Aorta (tissue), 5 donors: ENCODE results near the gene HLA-C. TPM values are rescaled to one million over a fixed set of nuclear protein-coding genes. Genes with fewer than 3 reads are reported as not detected.
"Not testable (repeated sequence)": the region's sequence is repeated elsewhere in the genome, so short reads cannot be mapped to it uniquely, and the experiment has no call there.

Source experiments
- ATAC-seq: fragments of 200-7000 bp; cut with Tn5 transposase; one replicate; pipeline ENCODE4 v1.9.1; 2022; ENCODE audit warnings: moderate library complexity; ENCODE audit not compliant: low FRiP score
- DNase-seq, 2 donors: peaks; one replicate each; pipeline ENCODE4 v3.0.0-alpha.2; 2020
- H3K27ac ChIP-seq, 2 donors: one replicate each; pipeline ENCODE4 v1.5.1; 2013; ENCODE audit warnings: low read length in 2 of 2, mild to moderate bottlenecking in 2 of 2, moderate library complexity in 2 of 2, control low read depth in 1 of 2, inconsistent platforms in 1 of 2, low read depth in 1 of 2
- H3K27me3 ChIP-seq, 2 donors: one replicate each; pipeline ENCODE4 v1.6.1; 2013; ENCODE audit warnings: control low read depth in 1 of 2, low read length in 1 of 2, mild to moderate bottlenecking in 1 of 2, moderate library complexity in 1 of 2; ENCODE audit not compliant: insufficient read depth in 2 of 2, control insufficient read depth in 1 of 2
- H3K36me3 ChIP-seq, 2 donors: one replicate each; pipeline ENCODE4 v1.6.1; 2013; ENCODE audit warnings: control low read depth in 1 of 2, low read length in 1 of 2, mild to moderate bottlenecking in 1 of 2; ENCODE audit not compliant: insufficient read depth in 2 of 2, control insufficient read depth in 1 of 2
- H3K4me1 ChIP-seq, 2 donors: one replicate each; pipeline ENCODE4 v1.6.1; 2013; ENCODE audit warnings: low read length in 2 of 2, control low read depth in 1 of 2, mild to moderate bottlenecking in 1 of 2, moderate library complexity in 1 of 2; ENCODE audit not compliant: insufficient read depth in 2 of 2, control insufficient read depth in 1 of 2
- H3K4me3 ChIP-seq, 2 donors: one replicate each; pipeline ENCODE4 v1.5.1; 2013; ENCODE audit warnings: low read length in 2 of 2, control low read depth in 1 of 2, mild to moderate bottlenecking in 1 of 2
- H3K9me3 ChIP-seq: one replicate; pipeline ENCODE4 v1.6.1; 2013; ENCODE audit warnings: mild to moderate bottlenecking, low read length; ENCODE audit not compliant: control insufficient read depth
- WGBS, 2 donors: extraction: QIAGEN DNeasy Blood & Tissue Kit; methylation state at CpG; one replicate each; pipeline ENCODE4 v1.1.7; 2013; 5-methylcytosine and 5-hydroxymethylcytosine counted together
- intact Hi-C, 2 donors: fragments of 100-400 bp; cut with DNase I; formaldehyde crosslinking; loops; one replicate each; pipeline versions ENCODE4 v1.14.2 to v1.15.0; 2022
- polyA plus RNA-seq, 2 donors: library from polyadenylated mRNA; stranded (reverse); fragments of 200-250 nt; gene quantifications; one replicate each; pipeline ENCODE4 v1.2.3, GENCODE V29; 2013
- total RNA-seq, 2 donors: library from RNA; stranded (reverse); fragmentation: NEBNext Ultra II Directional; extraction: Animal tissue kit (Norgen Biotek cat#: 25700); gene quantifications; one replicate each; pipeline ENCODE4 v1.2.1, GENCODE V29; 2021
- donor health status: healthy with polysubstance abuse.
- donor health status: Bipolar disorder and iron deficiency.
- donor health status: DM: no; HTN: no; CAD: no.
- donor health status: DM: no; HTN: no; CAD: no.
- donor health status: DM: yes; HTN: yes; CAD: no.

The HLA-C gene
- total and polyA plus RNA-seq, 4 donors: 301 to 529 (median 423) TPM

- Histone ChIP-seq H3K9me3 (peaks cover 2% of the 10 kb centered on the region), H3K27ac (no peak overlapping the region), H3K27me3 (no peaks in the 10 kb centered on the region), H3K4me3 (no peak overlapping the region), H3K36me3 (no peaks in the 10 kb centered on the region), H3K4me1 (no peaks in the 10 kb centered on the region)
- ATAC-seq (no peak), DNase-seq (no peak)
- WGBS, 2 donors: 45 to 49% methylated on average over 7 of the region's 7 CpGs
- intact Hi-C loops: loop anchor here in 1 of 2 donors (5.0 kb wide), 1 partner anchor 64 kb away; no protein-coding TSS in a partner anchor
Observed at GRCh38 chr6:31266567-31267360, 5.1 kb downstream of the HLA-C start.

DNA sequence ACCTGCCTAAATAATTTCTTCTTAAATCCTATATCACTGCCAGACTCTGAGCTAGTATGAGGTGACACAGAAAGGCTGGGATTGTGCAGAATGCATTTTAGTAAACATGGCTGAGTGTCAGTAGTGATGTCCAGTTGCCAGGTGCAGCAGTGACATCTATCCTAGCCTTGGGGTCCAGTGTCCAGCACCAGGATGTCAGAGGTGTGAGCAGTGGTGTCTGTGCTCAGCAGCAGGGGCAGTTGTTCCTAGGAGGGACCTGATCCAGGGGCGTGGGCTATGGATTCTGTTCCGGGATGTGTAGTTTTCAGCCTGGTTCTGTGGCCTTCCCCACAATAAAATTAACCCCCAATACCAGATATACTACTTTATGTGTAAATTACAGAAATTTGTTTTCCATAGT lies 6.0 kb downstream of the HLA-C start:
- no peak for DNase-seq
- Histone ChIP-seq H3K27ac (no peak overlapping the region), H3K4me3 (no peak overlapping the region), H3K36me3 (no peaks in the 10 kb centered on the region), H3K27me3 (no peaks in the 10 kb centered on the region), H3K4me1 (no peaks in the 10 kb centered on the region), H3K9me3 (peaks cover 2% of the 10 kb centered on the region)
- ATAC-seq: no peak
- 45 to 61% methylated on average over 2 of the region's 2 CpGs for WGBS, 2 donors
- intact Hi-C loops: loop anchor here in 1 of 2 donors (5.0 kb wide), 1 partner anchor 64 kb away; no protein-coding TSS in a partner anchor

- intact Hi-C loops: not testable (repeated sequence)
Observed at GRCh38 chr6:31263346-31263933, 8.5 kb downstream of the HLA-C start.

DNA sequence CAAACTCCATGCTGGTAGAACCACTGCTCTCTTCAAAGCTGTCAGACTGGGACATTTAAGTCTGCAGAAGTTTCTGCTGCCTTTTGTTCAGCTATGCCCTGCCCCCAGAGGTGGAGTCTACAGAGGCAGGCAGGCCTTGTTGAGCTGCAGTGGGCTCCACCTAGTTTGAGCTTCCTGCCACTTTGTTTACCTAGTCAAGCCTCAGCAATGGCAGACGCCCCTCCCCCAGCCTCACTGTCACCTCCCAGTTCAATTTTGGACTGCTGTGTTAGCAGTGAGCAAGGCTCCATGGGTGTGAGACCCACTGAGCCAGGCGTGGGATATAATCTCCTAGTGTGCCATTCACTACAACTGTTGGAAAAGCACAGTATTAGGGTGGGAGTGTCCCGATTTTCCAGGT lies 11.9 kb downstream of the HLA-C start:
- DNase-seq, H3K27ac ChIP-seq, H3K4me1 ChIP-seq, H3K9me3 ChIP-seq, H3K27me3 ChIP-seq, H3K4me3 ChIP-seq, intact Hi-C loops, H3K36me3 ChIP-seq, ATAC-seq: not testable (repeated sequence)
- WGBS, 2 donors: 33 to 55% methylated on average over 2 to 3 of the region's 3 CpGs

More at GRCh38 chr6:31263346-31263933, 8.5 kb downstream of the HLA-C start:
- not testable (repeated sequence) for H3K27me3 ChIP-seq, H3K27ac ChIP-seq, ATAC-seq, H3K9me3 ChIP-seq, H3K4me1 ChIP-seq, DNase-seq, H3K36me3 ChIP-seq, H3K4me3 ChIP-seq
- WGBS, 2 donors: 45 to 65% methylated on average over 2 to 5 of the region's 5 CpGs

DNA sequence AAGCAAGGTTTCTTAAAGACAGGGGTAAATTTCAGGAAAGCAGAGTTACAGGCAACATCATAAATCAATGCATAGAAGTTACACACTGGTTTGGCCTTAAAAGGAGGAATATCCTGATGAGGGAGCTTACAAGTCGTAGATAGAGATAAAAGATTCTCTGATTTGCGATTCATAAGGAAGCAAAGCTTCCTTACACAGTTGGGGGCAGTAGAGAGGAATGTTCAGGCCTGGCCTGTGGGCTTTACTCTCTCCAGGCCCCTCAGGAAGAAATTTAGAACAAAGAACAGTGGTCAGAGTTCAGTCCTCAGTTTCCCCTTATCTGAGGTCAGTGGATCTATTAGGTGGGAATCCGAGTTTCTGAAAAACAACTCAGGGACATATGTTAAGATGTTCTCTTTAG lies 19.3 kb downstream of the HLA-C start:
- Histone ChIP-seq H3K27me3 (no peaks in the 10 kb centered on the region), H3K9me3 (no peaks in the 10 kb centered on the region), H3K4me1 (no peaks in the 10 kb centered on the region), H3K27ac (no peak overlapping the region), H3K4me3 (no peak overlapping the region), H3K36me3 (no peaks in the 10 kb centered on the region)
- ATAC-seq (no peak), DNase-seq (no peak)
- WGBS, 2 donors: 24 to 56% methylated on average over 3 of the region's 3 CpGs
- intact Hi-C loops: no loop called here

DNA sequence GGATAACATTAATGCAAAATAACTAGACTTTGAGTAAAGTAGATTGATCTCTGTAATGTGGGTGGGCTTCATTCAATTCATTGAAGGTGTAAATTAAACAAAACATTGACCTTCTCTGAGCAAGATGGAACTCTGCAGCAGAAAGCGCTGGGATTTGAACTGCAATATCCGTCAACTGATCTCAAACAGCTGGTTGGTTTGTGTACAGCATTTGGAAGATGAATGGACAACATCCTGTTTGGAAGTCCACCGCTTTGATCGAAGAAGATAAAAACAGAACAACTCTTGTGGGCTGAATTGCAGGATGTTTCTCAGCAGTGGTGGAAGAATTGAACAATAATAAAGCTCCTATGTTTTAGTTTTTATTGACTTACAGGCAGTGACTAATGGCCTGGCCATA lies 20.6 kb downstream of the HLA-C start:
- Histone ChIP-seq H3K36me3 (no peaks in the 10 kb centered on the region), H3K4me3 (no peak overlapping the region), H3K27ac (no peak overlapping the region), H3K27me3 (no peaks in the 10 kb centered on the region), H3K4me1 (no peaks in the 10 kb centered on the region), H3K9me3 (no peaks in the 10 kb centered on the region)
- DNase-seq (no peak), ATAC-seq (no peak)
- intact Hi-C loops: no loop called here
- WGBS, 2 donors: 79 to 84% methylated on average over 4 of the region's 4 CpGs

DNA sequence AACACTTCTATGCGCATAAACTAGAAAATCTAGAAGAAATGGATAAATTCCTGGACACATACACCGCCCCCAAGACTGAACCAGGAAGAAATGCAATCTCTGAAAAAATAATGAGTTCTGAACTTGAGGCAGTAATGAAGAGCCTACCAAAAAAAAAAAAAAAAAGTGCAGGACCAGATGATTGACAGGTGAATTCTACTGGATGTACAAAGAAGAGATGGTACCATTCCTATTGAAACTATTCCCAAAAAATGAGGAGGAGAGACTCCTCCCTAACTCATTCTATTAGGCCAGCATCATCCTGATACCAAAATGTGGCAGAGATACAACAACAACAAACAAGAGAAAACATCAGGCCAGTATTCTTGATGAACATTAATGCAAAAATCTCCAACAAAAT lies 22.7 kb downstream of the HLA-C start:
- H3K4me1 ChIP-seq: no peaks in the 10 kb centered on the region
- no peak overlapping the region for H3K4me3 ChIP-seq
- DNase-seq (no peak), ATAC-seq (no peak)
- WGBS, 2 donors: 64 to 89% methylated on average over 2 of the region's 2 CpGs
- H3K27me3 ChIP-seq: no peaks in the 10 kb centered on the region
- no peaks in the 10 kb centered on the region for H3K9me3 ChIP-seq
- H3K36me3 ChIP-seq: no peaks in the 10 kb centered on the region
- intact Hi-C loops: no loop called here
- H3K27ac ChIP-seq: no peak overlapping the region

- Histone ChIP-seq H3K9me3 (no peaks in the 10 kb centered on the region), H3K27me3 (no peaks in the 10 kb centered on the region), H3K4me3 (no peak overlapping the region), H3K36me3 (no peaks in the 10 kb centered on the region), H3K4me1 (no peaks in the 10 kb centered on the region), H3K27ac (no peak overlapping the region)
- ATAC-seq (no peak), DNase-seq (no peak)
- 95% methylated on average over 2 of the region's 2 CpGs for WGBS, 2 donors
- intact Hi-C loops: no loop called here
Observed at GRCh38 chr6:31247813-31248212, 24.1 kb downstream of the HLA-C start.

GRCh38 chr6:31246051-31246521 lies 25.8 kb downstream of the HLA-C start:
- WGBS, 2 donors: 21 to 22% methylated on average over 2 of the region's 2 CpGs
- H3K4me3 ChIP-seq: no peak overlapping the region
- ATAC-seq: no peak
- DNase-seq: no peak
- intact Hi-C loops: no loop called here
- H3K9me3 ChIP-seq: no peaks in the 10 kb centered on the region
- H3K27ac ChIP-seq: no peak overlapping the region
- H3K27me3 ChIP-seq: no peaks in the 10 kb centered on the region
- H3K4me1 ChIP-seq: no peaks in the 10 kb centered on the region
- no peaks in the 10 kb centered on the region for H3K36me3 ChIP-seq
